ENCODE results near the gene ZC3H18. TPM values are rescaled to one million over a fixed set of nuclear protein-coding genes. Genes with fewer than 3 reads are reported as not detected.

Gene ZC3H18
- total RNA-seq, 2 donors from 2014 or later = 103 TPM

DNA sequence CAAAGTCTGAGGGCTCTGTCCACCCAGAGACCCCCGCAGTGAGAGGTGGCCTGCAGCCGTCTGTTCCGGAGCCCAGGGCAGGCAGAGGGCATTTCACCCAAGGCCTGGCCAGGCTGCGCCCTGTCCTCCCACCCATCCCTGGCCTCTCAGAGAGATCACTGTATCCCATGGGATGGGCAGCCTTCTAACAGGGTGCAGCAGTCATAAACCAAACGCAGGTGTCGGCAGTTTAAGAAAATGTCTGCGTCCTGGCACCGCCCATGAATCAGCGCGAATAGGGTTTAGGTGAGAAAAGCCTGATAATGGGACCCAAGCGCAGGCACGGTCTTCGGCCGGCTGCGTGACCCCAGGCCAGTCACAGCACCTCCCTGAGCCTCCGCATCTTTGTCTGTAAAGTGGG lies 75.3 kb downstream of the ZC3H18 start:
- Mint-ChIP-seq H3K4me1 (peaks cover 5% of the 10 kb centered on the region), H3K27me3 (peaks cover under 1% of the 10 kb centered on the region)

DNA sequence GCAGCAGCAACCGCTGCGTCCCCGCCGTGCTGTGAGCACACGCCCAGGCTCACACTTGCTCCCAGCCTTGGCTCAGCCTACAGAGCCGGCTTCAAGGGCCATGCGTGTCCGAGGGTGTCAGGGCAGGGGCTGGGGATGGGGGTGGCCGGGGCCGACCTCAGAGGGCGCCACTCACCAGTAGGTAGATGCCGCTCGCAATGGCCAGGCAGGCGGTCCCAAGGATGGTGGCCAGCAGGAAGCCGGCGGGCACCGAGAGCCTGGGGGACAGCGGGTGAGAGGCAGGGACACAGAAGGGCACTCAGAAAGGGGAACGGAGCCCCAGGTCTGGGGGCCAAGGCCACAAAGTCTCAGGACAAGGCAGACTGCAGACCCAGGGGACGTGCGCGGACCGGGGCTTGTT lies 75.7 kb downstream of the ZC3H18 start:
- Mint-ChIP-seq H3K36me3 (ENCODE audit: low read depth) (peaks cover 38% of the 10 kb centered on the region), H3K4me1 (peaks cover 5% of the 10 kb centered on the region), H3K4me3 (no peak overlapping the region), H3K27me3 (no peaks in the 10 kb centered on the region), H3K9me3 (no peaks in the 10 kb centered on the region), H3K27ac (no peak overlapping the region)
- no peak for ATAC-seq (replicated peaks)

More for the DNA sequence above, 75.3 kb downstream of the ZC3H18 start:
- H3K4me3 Mint-ChIP-seq = no peak overlapping the region
- H3K9me3 Mint-ChIP-seq = no peaks in the 10 kb centered on the region
- peaks cover 36% of the 10 kb centered on the region for H3K36me3 Mint-ChIP-seq (ENCODE audit: low read depth)
- H3K27ac Mint-ChIP-seq = peak overlapping the region; percentile 25
- no peak for ATAC-seq (replicated peaks)

DNA sequence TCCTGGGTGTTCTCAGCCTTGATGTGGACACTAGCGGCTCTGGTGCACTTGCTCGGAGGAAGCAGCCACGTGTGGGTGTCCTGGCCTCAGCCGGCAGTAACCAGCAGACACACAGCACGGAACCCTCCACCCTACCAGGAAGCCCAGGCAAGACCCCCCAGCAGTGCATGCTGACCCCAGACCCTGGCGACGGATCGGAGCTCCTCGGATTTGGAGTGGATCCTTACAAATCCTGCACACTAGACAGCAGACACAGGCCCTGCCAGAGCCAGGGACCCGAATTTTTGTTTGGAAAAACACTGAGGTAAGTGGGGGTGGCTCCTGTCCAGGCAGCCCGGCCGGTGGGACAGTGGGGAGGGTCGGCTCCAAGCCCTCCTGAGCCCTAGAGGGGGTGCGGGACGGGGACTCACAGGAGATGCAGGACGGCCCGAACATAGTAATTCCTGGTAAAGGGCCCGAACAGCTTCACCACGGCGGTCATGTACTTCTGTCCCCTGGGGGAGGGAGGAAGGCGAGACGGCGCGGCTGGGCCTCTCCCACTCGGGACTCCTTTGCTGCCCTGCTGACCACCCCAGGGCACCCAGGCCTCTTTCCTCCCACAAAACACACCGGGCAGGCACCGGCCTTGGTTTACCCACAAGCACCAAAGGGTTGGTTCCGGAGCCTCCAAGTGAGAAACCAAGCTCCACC lies 76.3 kb downstream of the ZC3H18 start:
- ATAC-seq (replicated peaks) = no peak
- Mint-ChIP-seq H3K4me1 (peaks cover 5% of the 10 kb centered on the region), H3K9me3 (no peaks in the 10 kb centered on the region), H3K27me3 (no peaks in the 10 kb centered on the region), H3K27ac (no peak overlapping the region), H3K4me3 (no peak overlapping the region), H3K36me3 (ENCODE audit: low read depth) (peaks cover 43% of the 10 kb centered on the region)

DNA sequence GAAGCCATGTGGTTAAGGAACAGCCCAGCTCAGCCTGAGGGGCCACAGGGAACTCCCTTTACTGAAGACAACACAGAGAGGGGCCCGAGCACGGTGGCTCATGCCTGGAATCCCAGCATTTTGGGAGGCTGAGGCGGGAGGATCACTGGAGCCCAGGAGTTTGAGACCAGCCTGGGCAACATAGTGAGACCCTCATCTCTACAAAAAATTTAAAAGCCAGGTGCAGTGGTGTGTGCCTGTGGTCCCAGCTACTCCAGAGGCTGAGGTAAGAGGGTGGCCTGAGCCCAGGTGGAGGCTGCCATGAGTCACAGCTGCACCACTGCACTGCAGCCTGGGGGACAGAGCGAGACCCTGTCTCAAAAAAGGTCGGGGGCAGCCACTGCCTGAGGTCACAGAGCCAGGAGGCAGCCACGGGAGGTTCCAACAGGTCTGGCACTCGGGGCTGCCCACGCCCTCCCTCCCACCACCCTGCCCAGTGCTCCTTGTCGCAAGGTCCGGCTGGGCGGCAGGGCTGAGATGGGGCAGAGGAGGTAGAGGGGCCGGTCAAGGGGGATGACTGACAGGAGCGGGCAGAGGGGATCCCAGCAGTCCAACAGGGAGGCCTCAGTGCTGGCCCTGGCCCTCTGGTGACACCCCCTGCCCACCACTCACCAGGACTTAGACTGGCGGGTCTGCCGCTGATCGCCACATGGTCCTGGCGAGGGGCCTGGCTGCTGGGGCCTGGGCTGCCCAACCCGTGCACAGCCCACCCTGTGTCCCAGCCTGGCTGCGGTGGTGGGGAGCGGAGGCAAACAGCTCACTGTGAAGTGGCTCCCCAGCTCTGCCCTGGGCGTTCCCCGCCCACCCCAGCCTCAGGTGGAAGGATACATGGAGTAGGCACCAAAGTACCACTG lies 77.2 kb downstream of the ZC3H18 start:
- no peaks in the 10 kb centered on the region for H3K9me3 Mint-ChIP-seq
- peaks cover 36% of the 10 kb centered on the region for H3K36me3 Mint-ChIP-seq (ENCODE audit: low read depth)
- H3K4me3 Mint-ChIP-seq = no peak overlapping the region
- H3K27ac Mint-ChIP-seq = no peak overlapping the region
- peaks cover 5% of the 10 kb centered on the region for H3K4me1 Mint-ChIP-seq
- no peaks in the 10 kb centered on the region for H3K27me3 Mint-ChIP-seq
- ATAC-seq (replicated peaks) = no peak

DNA sequence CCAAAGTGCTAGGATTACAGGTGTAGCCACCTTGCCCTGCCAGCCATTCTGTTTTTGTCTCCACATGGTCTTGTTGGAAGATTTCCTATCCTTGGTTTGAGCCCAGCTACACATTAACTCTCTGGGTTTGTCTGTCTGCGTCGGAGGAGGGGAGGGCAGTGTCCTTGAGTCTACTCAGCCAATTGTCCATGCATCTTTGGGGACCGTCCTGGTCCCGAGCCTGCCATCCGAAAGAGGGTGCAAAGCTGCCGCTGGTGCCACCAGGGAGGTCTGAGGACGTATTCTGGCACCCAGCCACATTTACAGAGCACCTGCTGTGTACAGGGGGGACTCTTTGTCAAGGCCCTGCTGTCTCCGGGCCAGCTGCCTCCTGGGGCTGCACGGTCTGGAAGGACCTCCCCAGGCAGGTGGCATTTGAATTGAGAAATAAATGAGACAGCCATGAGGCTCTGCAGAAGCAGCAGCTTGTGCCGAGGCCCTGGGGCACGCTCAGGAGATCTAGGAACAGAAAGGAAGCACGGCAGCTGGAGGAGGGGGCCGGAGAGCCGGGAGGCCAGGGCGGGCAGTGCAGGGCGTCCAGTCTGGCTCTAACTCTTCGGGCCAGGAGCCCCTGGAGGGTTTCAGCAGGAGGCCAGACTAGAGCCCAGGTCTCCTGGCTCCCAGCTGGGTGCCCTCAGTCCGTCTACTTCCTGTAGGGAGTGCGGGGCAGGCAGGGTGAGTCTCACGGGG lies 79.2 kb downstream of the ZC3H18 start:
- Mint-ChIP-seq H3K27ac (peak overlapping the region; percentile 51), H3K36me3 (ENCODE audit: low read depth) (peaks cover 27% of the 10 kb centered on the region)
- no peak for ATAC-seq (replicated peaks)

DNA sequence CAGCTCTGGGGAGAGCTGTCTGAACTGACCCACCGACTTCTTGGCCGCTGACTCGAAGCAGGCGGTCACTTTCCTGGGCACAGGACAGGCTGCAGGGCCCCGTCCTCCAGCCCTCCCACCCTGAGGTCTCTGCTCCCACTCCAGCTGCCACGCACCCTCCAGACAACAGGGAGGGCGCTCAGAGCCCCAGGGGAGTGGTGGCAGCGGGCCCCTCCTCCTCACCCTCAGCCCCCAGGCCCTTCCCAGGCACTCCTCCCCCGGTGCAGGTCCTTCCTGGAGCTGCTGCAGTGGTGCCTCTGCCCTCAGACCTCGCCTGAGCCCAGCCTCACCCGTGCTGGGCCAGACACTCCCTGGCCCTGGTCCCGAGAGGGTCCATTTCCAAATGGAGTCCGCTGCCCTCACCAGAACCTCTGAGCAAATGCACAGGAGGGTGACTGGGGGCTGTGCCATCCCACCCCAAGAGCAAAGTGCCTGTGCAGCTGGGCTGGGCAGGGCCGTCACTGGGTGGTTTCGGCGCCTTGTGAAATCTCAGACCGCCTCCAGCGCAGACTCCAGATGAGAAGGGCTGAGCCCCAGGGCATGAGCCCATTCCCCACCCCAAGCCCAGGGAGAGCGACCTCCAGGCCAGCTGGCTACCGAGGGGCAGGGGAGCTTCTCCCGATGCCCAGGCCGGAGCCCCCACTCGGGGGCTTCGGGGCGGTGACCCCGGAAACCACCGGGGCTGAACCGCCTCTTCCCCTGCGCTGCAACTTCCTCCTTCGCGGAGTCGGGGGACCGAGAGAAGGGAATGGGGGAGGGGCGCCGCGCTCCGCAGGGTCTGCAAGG lies 79.9 kb downstream of the ZC3H18 start:
- peaks cover 26% of the 10 kb centered on the region for H3K36me3 Mint-ChIP-seq (ENCODE audit: low read depth)
- H3K4me1 Mint-ChIP-seq = peaks cover 5% of the 10 kb centered on the region
- no peak for ATAC-seq (replicated peaks)
- peak overlapping the region; percentile 85 for H3K4me3 Mint-ChIP-seq
- H3K27ac Mint-ChIP-seq = no peak overlapping the region
- H3K27me3 Mint-ChIP-seq = no peaks in the 10 kb centered on the region
- H3K9me3 Mint-ChIP-seq = no peaks in the 10 kb centered on the region

More for the DNA sequence above, 79.2 kb downstream of the ZC3H18 start:
- Mint-ChIP-seq H3K4me3 (peak overlapping the region; percentile 85), H3K4me1 (peaks cover 5% of the 10 kb centered on the region), H3K9me3 (no peaks in the 10 kb centered on the region), H3K27me3 (no peaks in the 10 kb centered on the region)

DNA sequence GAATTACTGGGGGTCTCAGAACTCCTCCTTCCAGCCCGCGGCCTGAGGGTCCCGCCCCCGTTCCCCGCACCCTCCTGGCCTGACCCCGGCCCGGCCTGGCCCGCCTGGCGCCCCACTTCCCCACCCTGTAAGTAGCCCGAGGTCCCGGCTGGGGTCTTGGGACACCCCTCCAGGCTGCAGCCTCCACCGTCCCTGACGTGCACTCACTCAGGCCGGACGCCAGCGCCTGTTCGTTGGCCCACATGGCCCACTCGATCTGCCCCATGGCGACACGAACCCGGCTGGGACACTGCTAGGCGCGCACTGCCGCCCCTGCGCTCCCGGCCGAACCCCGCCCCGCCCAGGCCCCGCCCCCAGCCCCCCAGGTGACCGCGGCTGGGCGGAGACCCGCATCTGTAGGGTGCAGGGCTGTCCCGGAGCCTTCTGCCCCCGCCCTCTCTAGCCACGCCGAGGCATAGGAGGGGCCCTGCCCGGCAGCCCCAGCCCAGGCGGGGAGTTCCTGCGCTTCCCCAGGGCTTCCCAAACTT lies 80.6 kb downstream of the ZC3H18 start, which contains the start of gene CYBA:
CYBA (minus strand) TSS at position 305 of the 527 bp plus-strand sequence; CDS start at position 265, 40 bp downstream.
- Mint-ChIP-seq H3K27ac (peak within 1 kb of the TSS; percentile 84), H3K27me3 (no peaks in the 10 kb centered on the region), H3K4me1 (peaks cover 5% of the 10 kb centered on the region), H3K4me3 (peak within 1 kb of the TSS; percentile 85), H3K9me3 (no peaks in the 10 kb centered on the region), H3K36me3 (ENCODE audit: low read depth) (peaks cover 27% of the 10 kb centered on the region)
- peak; percentile 91 for ATAC-seq (replicated peaks)

DNA sequence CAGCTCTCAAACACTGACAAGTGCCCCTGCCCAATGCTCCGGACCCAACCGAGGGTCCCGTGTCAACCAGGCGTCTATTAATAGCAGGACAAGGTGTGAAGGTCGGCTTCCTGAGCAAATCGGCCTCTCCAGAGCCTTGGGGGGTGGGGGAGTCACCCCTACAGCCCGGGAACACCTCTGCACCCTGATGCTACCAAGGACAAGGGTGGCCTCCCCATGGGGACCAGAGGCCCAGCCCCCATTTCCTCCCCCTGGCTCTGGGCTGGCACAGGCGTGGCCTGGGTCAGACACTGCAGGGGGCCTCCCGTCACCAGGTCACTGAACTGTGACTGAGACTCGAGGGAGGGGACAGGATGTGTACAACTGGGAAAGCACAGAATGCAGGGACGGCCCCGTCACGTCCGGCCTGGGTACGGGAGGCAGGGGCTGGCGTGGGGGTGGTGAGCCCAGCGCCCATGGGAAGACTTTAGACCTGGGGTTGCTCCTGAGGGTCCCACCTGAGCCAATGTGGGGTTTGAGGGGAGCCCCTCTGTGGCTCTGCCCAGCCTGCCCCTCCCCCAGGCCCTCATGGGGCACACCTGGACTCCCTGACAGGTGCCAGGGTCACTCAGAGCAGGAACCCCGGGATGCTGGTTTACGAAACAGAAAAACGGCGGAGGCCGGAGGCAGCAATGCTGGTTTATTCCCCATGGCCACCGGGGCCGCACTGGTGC lies 81.2 kb downstream of the ZC3H18 start:
- Mint-ChIP-seq H3K27me3 (no peaks in the 10 kb centered on the region), H3K9me3 (no peaks in the 10 kb centered on the region), H3K27ac (peak overlapping the region; percentile 84), H3K4me3 (peak overlapping the region; percentile 85), H3K4me1 (peaks cover 5% of the 10 kb centered on the region), H3K36me3 (ENCODE audit: low read depth) (peaks cover 27% of the 10 kb centered on the region)
- ATAC-seq (replicated peaks) = peak; percentile 93

DNA sequence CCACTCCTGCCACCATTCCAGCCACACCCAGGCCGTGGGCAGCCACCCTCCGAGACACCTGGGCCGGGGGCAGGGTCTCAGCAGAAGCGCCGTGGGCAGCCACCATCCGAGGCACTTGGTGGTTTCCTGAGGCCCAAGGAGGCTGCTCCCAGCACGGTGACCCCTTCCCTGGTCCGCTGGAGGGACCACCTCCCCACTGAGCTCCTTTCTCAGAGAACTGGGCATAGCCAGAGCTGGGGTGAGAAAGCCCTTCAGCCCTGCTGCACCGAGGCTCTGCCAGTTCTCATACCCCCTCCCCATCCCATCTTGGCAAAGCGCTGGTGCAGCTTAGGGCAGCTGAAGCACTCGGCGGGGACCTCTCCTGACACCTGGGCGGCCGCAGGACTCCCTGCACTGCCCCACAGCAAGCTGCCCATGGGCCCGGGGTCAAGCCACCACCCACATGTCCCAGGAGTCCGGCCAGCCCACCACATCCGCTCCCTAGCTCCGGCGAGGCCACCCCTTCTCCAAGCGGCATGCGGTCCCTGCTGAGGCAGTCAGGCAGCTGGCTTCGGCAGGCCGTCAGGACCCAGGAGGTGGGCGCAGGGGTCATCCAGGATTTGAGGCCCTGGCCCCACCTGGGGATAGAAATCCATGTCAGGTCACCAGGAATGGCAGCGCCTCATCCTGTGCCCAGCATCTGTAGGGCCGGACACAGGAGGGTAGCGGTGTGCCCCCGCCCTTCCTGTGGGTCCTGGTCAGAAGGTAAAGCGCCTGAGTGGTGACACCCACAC lies 82.0 kb downstream of the ZC3H18 start:
- peak overlapping the region; percentile 85 for H3K4me3 Mint-ChIP-seq
- no peaks in the 10 kb centered on the region for H3K9me3 Mint-ChIP-seq
- no peaks in the 10 kb centered on the region for H3K27me3 Mint-ChIP-seq
- ATAC-seq (replicated peaks) = no peak
- peaks cover 5% of the 10 kb centered on the region for H3K4me1 Mint-ChIP-seq
- H3K27ac Mint-ChIP-seq = no peak overlapping the region
- peaks cover 32% of the 10 kb centered on the region for H3K36me3 Mint-ChIP-seq (ENCODE audit: low read depth)

DNA sequence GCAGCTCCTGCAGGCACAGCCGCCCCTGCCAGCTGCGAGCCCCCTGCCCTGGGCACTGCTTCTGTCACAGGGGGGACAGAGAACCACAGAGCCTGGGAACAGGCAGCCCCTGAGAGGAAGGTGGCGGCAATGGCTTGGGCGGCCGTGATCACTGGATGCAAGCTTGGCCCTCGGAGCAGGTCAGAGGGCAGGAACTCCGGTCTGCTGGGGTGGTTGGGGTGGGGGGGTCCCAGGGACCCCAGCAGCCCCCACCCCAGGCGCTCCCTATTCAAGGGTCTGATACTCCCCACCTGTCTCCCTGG lies 82.5 kb downstream of the ZC3H18 start:
- Mint-ChIP-seq H3K36me3 (ENCODE audit: low read depth) (peaks cover 32% of the 10 kb centered on the region), H3K4me3 (no peak overlapping the region), H3K4me1 (peaks cover 5% of the 10 kb centered on the region), H3K27ac (no peak overlapping the region), H3K27me3 (no peaks in the 10 kb centered on the region), H3K9me3 (no peaks in the 10 kb centered on the region)
- ATAC-seq (replicated peaks) = no peak

DNA sequence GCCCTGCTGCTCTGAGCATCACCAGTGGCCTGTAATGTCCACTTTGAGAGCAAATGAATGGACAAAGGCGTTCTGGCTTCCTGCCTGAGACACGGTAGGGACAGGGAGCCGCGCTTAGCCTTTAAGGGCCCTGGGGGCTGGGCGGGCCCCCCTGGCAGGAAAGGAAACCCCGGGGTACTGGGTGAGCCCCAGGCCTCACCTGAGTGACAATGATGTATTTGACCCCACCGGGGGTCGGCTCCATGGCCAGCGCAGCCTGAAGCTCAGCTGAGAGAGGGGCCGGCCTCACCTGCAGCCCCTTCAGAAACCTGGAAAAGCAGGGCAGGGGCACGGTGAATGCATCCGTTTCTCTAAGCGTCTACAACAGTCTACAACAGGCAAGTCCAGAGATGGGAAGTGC lies 82.9 kb downstream of the ZC3H18 start:
- Mint-ChIP-seq H3K4me1 (peaks cover 5% of the 10 kb centered on the region), H3K27me3 (no peaks in the 10 kb centered on the region), H3K27ac (peak overlapping the region; percentile 28), H3K4me3 (no peak overlapping the region), H3K36me3 (ENCODE audit: low read depth) (peaks cover 32% of the 10 kb centered on the region), H3K9me3 (no peaks in the 10 kb centered on the region)
- ATAC-seq (replicated peaks) = no peak

DNA sequence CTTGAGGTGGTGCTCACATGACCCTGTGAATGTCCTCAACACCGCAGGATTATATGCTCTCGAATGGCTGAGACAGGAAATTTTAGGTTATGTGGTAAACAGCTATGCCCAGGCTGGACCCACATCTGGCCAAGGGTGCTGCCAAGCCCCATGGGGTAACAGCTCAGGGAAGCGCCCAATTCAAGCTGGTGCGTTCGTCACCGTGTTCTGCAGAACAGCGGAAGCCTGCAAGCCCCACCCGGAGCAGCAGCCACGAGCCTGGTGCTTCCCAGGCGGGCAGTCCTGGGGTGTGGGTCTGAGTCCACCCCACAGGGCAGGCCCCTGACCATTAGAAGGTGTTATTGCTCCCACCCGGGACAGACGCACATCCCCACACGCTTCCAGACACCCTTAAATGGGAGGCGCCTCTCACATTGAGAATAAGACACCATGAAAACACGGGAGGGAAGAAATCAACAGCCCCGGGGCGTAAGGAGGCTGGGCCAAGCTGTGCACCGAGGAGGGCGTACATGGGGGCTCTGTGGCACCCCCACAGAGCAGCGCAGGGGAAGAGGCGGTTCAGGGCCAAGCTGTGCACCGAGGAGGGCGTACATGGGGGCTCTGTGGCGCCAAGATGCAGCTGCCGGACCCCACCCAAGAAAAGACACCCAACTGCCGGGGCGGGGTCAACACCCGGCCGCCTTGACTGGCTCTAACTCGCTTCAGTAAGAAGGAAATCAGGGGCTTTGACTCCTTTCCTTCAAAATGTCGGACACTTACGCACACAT lies 83.6 kb downstream of the ZC3H18 start:
- no peak for ATAC-seq (replicated peaks)
- no peaks in the 10 kb centered on the region for H3K27me3 Mint-ChIP-seq
- peaks cover 5% of the 10 kb centered on the region for H3K4me1 Mint-ChIP-seq
- H3K9me3 Mint-ChIP-seq = no peaks in the 10 kb centered on the region
- H3K4me3 Mint-ChIP-seq = no peak overlapping the region
- H3K36me3 Mint-ChIP-seq (ENCODE audit: low read depth) = peaks cover 31% of the 10 kb centered on the region
- H3K27ac Mint-ChIP-seq = peak overlapping the region; percentile 28

Measured in activated T-helper 17 cell treated with anti-CD3 and anti-CD28 coated beads, Interleukin-2, amount 50 U/mL, for 72 hours (primary cell).